Endothelial cell (in vitro differentiated cells): Measurements from ENCODE around the gene LAMC1. TPM values are rescaled to one million over a fixed set of nuclear protein-coding genes. Genes with fewer than 3 reads are reported as not detected.
A peak's percentile ranks its signal among the peaks of the same experiment; 100 is the strongest.

Experiments used
- DNase-seq: peaks from one replicate; pipeline ENCODE4 v3.0.0; 2021; ENCODE audit warnings: low spot score
- H3K27ac Mint-ChIP-seq: one replicate; pipeline ENCODE4 v1.8.0; 2021; ENCODE audit warnings: mixed read lengths, inconsistent platforms; ENCODE audit not compliant: unreplicated experiment
- H3K27me3 Mint-ChIP-seq: one replicate; pipeline ENCODE4 v1.8.0; 2021; ENCODE audit warnings: mild to moderate bottlenecking, moderate library complexity, mixed read lengths, inconsistent platforms; ENCODE audit not compliant: unreplicated experiment
- H3K36me3 Mint-ChIP-seq: one replicate; pipeline ENCODE4 v1.8.0; 2021; ENCODE audit warnings: mild to moderate bottlenecking, low read depth, mixed read lengths, inconsistent platforms; ENCODE audit not compliant: unreplicated experiment
- H3K4me1 Mint-ChIP-seq: one replicate; pipeline ENCODE4 v1.8.0; 2021; ENCODE audit warnings: mild to moderate bottlenecking, mixed read lengths, inconsistent platforms; ENCODE audit not compliant: unreplicated experiment
- H3K4me3 Mint-ChIP-seq: one replicate; pipeline ENCODE4 v1.8.0; 2021; ENCODE audit warnings: mild to moderate bottlenecking, mixed read lengths, inconsistent platforms; ENCODE audit not compliant: unreplicated experiment
- H3K9me3 Mint-ChIP-seq: one replicate; pipeline ENCODE4 v1.8.0; 2021; ENCODE audit warnings: mixed read lengths, inconsistent platforms; ENCODE audit not compliant: unreplicated experiment
- total RNA-seq: library from RNA; stranded (reverse); fragmentation: NEBNext Ultra II Directional; extraction: Animal tissue kit (Norgen Biotek cat#: 25700); gene quantifications from one replicate; pipeline ENCODE4 v1.2.1, GENCODE V29; 2021; ENCODE audit not compliant: unreplicated experiment
- TF ChIP-seq, protein P1 (sequence below): fragments of 200-600 bp; sonication (generic); IDR thresholded peaks from one replicate; pipeline ENCODE4 v1.5.0; 2021; ENCODE audit warnings: antibody characterized with exemption; ENCODE audit not compliant: unreplicated experiment

Gene LAMC1
- total RNA-seq, 1 donor from 2014 or later, result 265 TPM

DNA sequence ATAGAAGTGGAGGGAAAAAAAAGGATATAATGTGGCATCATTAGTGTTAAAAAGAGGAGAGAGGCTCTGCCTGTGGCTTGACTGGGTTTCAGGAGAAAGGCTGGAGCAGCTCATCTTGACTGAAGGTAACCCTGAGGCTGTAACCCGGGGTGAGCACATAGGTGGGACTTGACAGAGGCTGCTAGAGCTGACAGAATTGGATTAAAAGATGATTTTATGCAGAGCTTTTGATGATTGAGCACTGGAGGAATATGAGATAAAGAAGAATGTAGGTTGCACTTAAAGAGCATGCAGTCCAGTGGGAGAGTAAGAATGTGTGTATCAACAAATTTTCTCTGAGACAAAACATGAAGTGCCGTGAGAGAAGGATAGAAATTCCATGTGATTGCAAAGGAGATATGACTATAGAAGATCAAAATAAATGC, 17.3 kb downstream of the LAMC1 start:
- Mint-ChIP-seq H3K27me3 (peaks cover 5% of the 10 kb centered on the region), H3K4me1 (peaks cover 72% of the 10 kb centered on the region), H3K36me3 (no peaks in the 10 kb centered on the region), H3K9me3 (no peaks in the 10 kb centered on the region), H3K27ac (peak overlapping the region; percentile 97), H3K4me3 (peak overlapping the region; percentile 65)
- DNase-seq, result no peak
- TF ChIP-seq, protein P1, sequence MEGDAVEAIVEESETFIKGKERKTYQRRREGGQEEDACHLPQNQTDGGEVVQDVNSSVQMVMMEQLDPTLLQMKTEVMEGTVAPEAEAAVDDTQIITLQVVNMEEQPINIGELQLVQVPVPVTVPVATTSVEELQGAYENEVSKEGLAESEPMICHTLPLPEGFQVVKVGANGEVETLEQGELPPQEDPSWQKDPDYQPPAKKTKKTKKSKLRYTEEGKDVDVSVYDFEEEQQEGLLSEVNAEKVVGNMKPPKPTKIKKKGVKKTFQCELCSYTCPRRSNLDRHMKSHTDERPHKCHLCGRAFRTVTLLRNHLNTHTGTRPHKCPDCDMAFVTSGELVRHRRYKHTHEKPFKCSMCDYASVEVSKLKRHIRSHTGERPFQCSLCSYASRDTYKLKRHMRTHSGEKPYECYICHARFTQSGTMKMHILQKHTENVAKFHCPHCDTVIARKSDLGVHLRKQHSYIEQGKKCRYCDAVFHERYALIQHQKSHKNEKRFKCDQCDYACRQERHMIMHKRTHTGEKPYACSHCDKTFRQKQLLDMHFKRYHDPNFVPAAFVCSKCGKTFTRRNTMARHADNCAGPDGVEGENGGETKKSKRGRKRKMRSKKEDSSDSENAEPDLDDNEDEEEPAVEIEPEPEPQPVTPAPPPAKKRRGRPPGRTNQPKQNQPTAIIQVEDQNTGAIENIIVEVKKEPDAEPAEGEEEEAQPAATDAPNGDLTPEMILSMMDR, result no peak

DNA sequence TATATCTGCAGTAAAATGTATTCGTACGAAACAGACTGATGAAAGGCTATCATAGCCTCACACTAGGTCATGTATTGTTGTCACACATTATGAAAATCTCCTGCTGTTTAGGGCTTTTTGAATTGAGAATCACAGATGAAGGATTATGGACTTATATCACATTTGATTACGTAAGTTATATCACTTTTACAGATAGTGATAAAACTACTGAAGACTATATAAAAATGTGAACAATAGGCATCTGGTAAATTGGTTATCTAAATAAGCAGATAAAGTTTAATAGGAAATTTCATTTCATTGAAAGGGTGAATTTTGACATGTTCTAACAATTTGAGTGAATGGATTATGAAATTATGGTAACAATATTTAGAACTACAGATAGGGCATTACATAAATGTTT, 20.0 kb downstream of the LAMC1 start:
- Mint-ChIP-seq H3K27me3 (peaks cover 5% of the 10 kb centered on the region), H3K4me3 (no peak overlapping the region), H3K9me3 (no peaks in the 10 kb centered on the region), H3K27ac (no peak overlapping the region), H3K36me3 (no peaks in the 10 kb centered on the region), H3K4me1 (peaks cover 79% of the 10 kb centered on the region)
- no peak for DNase-seq
- TF ChIP-seq, protein P1, result no peak

DNA sequence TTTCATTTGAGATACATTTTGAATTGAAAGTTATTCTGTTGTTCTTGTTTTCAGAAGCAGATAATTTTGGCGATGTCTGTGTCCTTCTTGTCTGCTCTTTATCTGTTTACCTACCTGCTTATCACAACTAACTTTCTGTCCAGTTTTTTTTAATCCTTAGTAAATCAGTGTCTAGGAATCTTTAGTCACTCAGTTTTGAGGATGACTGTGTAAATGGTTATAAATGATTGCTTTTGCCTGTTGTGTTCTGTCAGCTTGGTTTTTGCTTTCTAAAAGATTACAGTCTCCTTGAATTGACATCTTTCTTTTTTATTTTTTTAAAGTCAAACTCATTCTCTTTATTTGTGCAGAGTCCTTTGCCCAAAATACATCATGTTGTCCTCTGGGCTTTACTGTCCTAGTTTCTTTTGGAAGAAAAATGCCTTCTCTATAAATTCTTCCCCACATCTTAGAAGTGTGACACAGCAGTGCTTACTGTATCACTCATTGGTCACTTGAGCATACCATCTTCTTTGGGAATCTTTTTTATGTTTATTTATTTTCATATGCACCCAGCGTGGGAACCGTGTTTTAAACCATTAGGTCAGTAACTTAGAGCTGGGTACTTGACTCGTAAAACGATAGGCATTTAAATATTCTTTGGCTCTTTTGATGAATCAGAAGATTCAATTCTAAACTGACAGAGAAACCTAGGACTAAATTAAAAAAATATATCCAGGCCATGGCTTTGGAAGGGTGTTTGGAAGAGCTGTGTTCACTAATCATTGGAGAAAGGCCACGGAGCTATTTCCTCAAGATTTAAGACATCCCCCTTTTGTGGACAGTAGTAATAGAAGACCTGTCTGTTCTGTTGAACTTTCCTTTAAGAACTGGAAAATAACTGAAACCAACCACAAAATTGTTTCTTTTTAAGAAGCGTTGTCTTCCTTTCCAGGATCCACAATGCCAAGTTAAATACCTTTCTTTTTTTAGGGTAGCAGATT, 20.9 kb downstream of the LAMC1 start:
- no peak overlapping the region for H3K4me3 Mint-ChIP-seq

DNA sequence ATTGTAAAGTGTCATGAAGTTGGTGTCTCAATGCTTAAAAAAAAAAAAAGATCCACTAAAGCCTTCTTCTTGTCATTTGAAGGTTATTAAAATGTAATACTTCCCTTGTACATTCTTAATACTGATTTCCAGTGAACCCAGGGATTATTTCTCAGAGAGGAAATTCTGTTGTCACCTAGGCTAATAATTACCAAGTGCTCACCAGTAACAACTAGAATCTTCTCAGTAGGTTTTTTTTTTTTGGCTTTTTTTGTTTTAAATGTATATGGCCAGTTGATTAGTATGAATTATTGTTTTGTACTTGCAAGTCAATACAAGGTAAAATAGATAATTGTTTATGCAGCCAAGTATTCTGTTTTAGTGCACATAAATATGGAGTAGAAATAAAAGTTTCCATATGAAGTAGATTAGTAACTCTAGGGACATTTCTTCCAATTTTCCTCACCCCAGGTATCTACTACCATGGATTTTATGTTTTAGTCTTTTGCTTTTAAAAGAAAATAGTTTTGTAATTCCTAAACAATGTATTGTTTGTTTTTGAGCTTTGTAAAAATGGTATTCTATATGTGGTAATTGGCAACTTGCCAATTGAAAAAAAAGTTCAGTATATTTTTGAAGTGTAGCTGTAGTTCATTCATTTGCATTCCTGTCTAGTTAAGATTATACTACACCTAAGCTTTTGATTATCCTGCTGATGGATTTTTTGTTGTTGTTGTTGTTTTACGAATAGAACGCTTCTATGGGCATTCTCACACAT, 21.9 kb downstream of the LAMC1 start:
- no peak overlapping the region for H3K4me3 Mint-ChIP-seq
- no peaks in the 10 kb centered on the region for H3K9me3 Mint-ChIP-seq
- DNase-seq, result no peak
- H3K4me1 Mint-ChIP-seq, result peaks cover 78% of the 10 kb centered on the region
- TF ChIP-seq, protein P1, result no peak
- no peaks in the 10 kb centered on the region for H3K36me3 Mint-ChIP-seq
- H3K27me3 Mint-ChIP-seq, result peaks cover 4% of the 10 kb centered on the region
- H3K27ac Mint-ChIP-seq, result no peak overlapping the region

More for the DNA sequence above, 20.9 kb downstream of the LAMC1 start:
- Mint-ChIP-seq H3K4me1 (peaks cover 81% of the 10 kb centered on the region), H3K9me3 (no peaks in the 10 kb centered on the region), H3K36me3 (no peaks in the 10 kb centered on the region), H3K27ac (peak overlapping the region; percentile 57), H3K27me3 (peaks cover 4% of the 10 kb centered on the region)
- TF ChIP-seq, protein P1, result no peak
- no peak for DNase-seq
